ENCODE results near the gene SERGEF. TPM values are rescaled to one million over a fixed set of nuclear protein-coding genes. Genes with fewer than 3 reads are reported as not detected.

Gene SERGEF
- total RNA-seq, 4 donors from 2014 or later, result 42.1 to 61.6 (median 53.9) TPM

- Histone ChIP-seq H3K36me3 (no peaks in the 10 kb centered on the region), H3K4me3 (no peak overlapping the region), H3K27me3 (peaks cover 0 to 5% of the 10 kb centered on the region in 2 donors), H3K27ac (no peak overlapping the region), H3K4me1 (no peaks in the 10 kb centered on the region), H3K9me3 (no peaks in the 10 kb centered on the region)
- WGBS, 2 donors, result 89 to 91% methylated on average over 8 of the region's 8 CpGs
- no peak for TF ChIP-seq POLR2A (IDR thresholded peaks at IDR 0.05)
- no peak for TF ChIP-seq CTCF (IDR thresholded peaks at IDR 0.05)
- no peak for TF ChIP-seq EP300 (IDR thresholded peaks at IDR 0.05)
- DNase-seq (ENCODE audit: low spot score in 2 of 2), result no peak
Observed at GRCh38 chr11:17748044-17748443, 264.8 kb downstream of the SERGEF start.

- no peaks in the 10 kb centered on the region for H3K36me3 ChIP-seq
- DNase-seq (ENCODE audit: low spot score in 2 of 2), result no peak
Observed at GRCh38 chr11:17747131-17747955, 265.5 kb downstream of the SERGEF start.

GRCh38 chr11:17746096-17746495 lies 266.8 kb downstream of the SERGEF start:
- no peak overlapping the region for H3K4me3 ChIP-seq
- peaks cover 0 to 10% of the 10 kb centered on the region in 2 donors for H3K27me3 ChIP-seq
- H3K9me3 ChIP-seq, result no peaks in the 10 kb centered on the region
- no peaks in the 10 kb centered on the region for H3K4me1 ChIP-seq
- no peak overlapping the region for H3K27ac ChIP-seq
- 77 to 78% methylated on average over 11 of the region's 11 CpGs for WGBS, 2 donors
- H3K36me3 ChIP-seq, result no peaks in the 10 kb centered on the region
- TF ChIP-seq EP300 (IDR thresholded peaks at IDR 0.05), result no peak
- TF ChIP-seq CTCF (IDR thresholded peaks at IDR 0.05), result no peak
- TF ChIP-seq POLR2A (IDR thresholded peaks at IDR 0.05), result no peak
- no peak for DNase-seq (ENCODE audit: low spot score in 2 of 2)

More at GRCh38 chr11:17747131-17747955, 265.5 kb downstream of the SERGEF start:
- peaks cover 0 to 5% of the 10 kb centered on the region in 2 donors for H3K27me3 ChIP-seq
- H3K4me3 ChIP-seq, result no peak overlapping the region
- no peak overlapping the region for H3K27ac ChIP-seq
- H3K9me3 ChIP-seq, result no peaks in the 10 kb centered on the region
- WGBS, 2 donors, result 71 to 82% methylated on average over 16 to 17 of the region's 19 CpGs
- H3K4me1 ChIP-seq, result no peaks in the 10 kb centered on the region
- TF ChIP-seq POLR2A (IDR thresholded peaks at IDR 0.05) (no peak), CTCF (IDR thresholded peaks at IDR 0.05) (no peak), EP300 (IDR thresholded peaks at IDR 0.05) (no peak)

- TF ChIP-seq CTCF (IDR thresholded peaks at IDR 0.05), result no peak
- TF ChIP-seq EP300 (IDR thresholded peaks at IDR 0.05), result no peak
- TF ChIP-seq POLR2A (IDR thresholded peaks at IDR 0.05), result no peak
- DNase-seq (ENCODE audit: low spot score in 2 of 2), result no peak
- Histone ChIP-seq H3K36me3 (no peaks in the 10 kb centered on the region), H3K4me1 (no peaks in the 10 kb centered on the region), H3K4me3 (no peak overlapping the region), H3K27ac (no peak overlapping the region), H3K27me3 (peaks cover 0 to 19% of the 10 kb centered on the region in 2 donors), H3K9me3 (no peaks in the 10 kb centered on the region)
- WGBS, 2 donors, result 78 to 79% methylated on average over 19 to 20 of the region's 20 CpGs
Observed at GRCh38 chr11:17745023-17745772, 267.6 kb downstream of the SERGEF start.

Data from tibial nerve (tissue), 4 donors.